Activated CD8-positive, alpha-beta T cell treated with anti-CD3 and anti-CD28 coated beads, Interleukin-2, amount 10 ng/mL, durations not matched to agents 7 days and 5 days (primary cell): Measurements from ENCODE around the gene GP5. TPM values are rescaled to one million over a fixed set of nuclear protein-coding genes. Genes with fewer than 3 reads are reported as not detected.

ENCODE experiments used
- ATAC-seq: fragments of 150-1000 bp; cut with Tn5 transposase; one replicate; pipeline ENCODE4 v1.10.0; 2021; ENCODE audit warnings: moderate library complexity
- CTCF ChIA-PET: fragments of 350-600 bp; sonication (Branson Sonifier 250); formaldehyde crosslinking; loops from one replicate; lab custom pipeline; 2021; ENCODE audit warnings: antibody characterized with exemption; lab: Charles Lee
- POLR2A ChIA-PET: fragments of 350-600 bp; sonication (Branson Sonifier 250); formaldehyde crosslinking; loops from one replicate; lab custom pipeline; 2021; ENCODE audit warnings: antibody characterized with exemption; lab: Charles Lee
- DNase-seq: peaks from one replicate; pipeline ENCODE4 v3.0.0-alpha.2; 2020
- H3K27ac Mint-ChIP-seq: one replicate; pipeline ENCODE4 v1.8.0; 2021; ENCODE audit warnings: mild to moderate bottlenecking, mixed read lengths
- H3K27me3 Mint-ChIP-seq: one replicate; pipeline ENCODE4 v1.8.0; 2021; ENCODE audit warnings: low read depth, mixed read lengths
- H3K36me3 Mint-ChIP-seq: one replicate; pipeline ENCODE4 v1.8.0; 2021; ENCODE audit warnings: low read depth, mixed read lengths
- H3K4me1 Mint-ChIP-seq: one replicate; pipeline ENCODE4 v1.8.0; 2021; ENCODE audit warnings: low read depth, mixed read lengths
- H3K4me3 Mint-ChIP-seq: one replicate; pipeline ENCODE4 v1.8.0; 2021; ENCODE audit warnings: mild to moderate bottlenecking, mixed read lengths
- H3K9me3 Mint-ChIP-seq: one replicate; pipeline ENCODE4 v1.8.0; 2022; ENCODE audit warnings: mixed read lengths; ENCODE audit not compliant: insufficient read depth
- total RNA-seq, 2 experiments: library from RNA; stranded (reverse); gene quantifications; one replicate each; pipeline ENCODE4 v1.2.3, GENCODE V29; 2021

The GP5 gene
- total RNA-seq, 2 experiments from 2014 or later: 1.3 to 1.4 TPM

DNA sequence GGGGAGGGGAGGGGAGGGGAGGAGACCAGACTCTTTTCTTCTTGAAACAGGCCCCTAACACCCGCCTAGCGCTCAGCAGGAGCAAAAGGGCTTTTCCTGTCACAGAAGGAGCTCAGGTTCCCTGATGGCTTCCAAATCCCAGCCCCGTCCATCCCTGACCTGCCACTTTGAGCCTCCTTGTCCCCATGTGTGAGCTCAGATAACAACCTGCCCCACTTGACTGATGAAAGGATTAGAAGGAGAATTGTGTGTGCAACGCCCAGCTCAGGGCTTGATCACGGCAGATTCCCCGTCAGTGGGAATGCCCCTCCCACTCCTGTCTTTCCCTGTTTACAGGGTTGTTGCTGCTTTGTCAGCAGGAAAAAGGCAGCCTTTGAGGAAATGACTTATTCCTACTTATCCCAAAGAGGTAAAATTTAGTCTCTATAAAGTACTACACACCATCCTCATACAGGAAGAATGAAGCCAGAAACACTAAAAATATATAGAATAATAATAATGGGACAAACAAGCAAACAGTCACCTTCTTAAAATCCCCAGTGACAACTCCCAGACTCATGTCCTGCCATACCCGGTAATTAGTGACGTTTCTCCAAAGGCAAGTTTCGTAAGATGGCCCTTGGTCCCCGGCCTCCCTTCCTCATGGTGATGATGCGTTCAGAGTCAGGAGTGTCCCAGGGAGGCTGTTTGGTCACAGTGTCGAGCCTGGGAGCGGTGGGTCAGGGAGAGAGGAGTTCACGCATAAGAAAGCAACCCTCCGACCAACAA lies 23.4 kb downstream of the GP5 start:
- H3K27me3 Mint-ChIP-seq: peaks cover 9% of the 10 kb centered on the region
- ChIA-PET CTCF (no interaction called here), POLR2A (no interaction called here)
- H3K27ac Mint-ChIP-seq: no peak overlapping the region
- ATAC-seq: no peak
- no peaks in the 10 kb centered on the region for H3K36me3 Mint-ChIP-seq
- no peaks in the 10 kb centered on the region for H3K4me1 Mint-ChIP-seq
- H3K4me3 Mint-ChIP-seq: no peak overlapping the region
- no peaks in the 10 kb centered on the region for H3K9me3 Mint-ChIP-seq
- no peak for DNase-seq

DNA sequence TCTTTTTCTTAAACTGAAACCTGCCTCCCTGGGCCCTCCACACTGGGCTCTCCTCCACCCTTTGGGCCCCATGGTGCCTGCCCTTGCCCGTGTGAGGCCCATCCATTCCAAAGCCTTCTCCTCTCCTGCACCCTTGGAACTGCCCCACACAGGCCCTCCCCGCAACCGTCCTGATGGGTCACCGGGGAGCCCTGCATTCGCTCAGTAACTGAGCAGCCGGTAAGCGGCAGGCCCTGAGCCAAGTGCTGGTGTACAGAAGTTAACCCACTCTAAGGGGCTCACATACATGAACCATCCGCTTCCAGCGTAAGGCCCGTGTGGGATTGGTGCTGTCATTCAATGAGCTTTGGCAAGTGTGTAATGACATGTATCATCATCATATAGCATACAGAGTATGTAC lies 24.1 kb downstream of the GP5 start:
- Mint-ChIP-seq H3K4me3 (no peak overlapping the region), H3K27ac (no peak overlapping the region), H3K27me3 (peaks cover 11% of the 10 kb centered on the region), H3K4me1 (no peaks in the 10 kb centered on the region), H3K36me3 (no peaks in the 10 kb centered on the region), H3K9me3 (no peaks in the 10 kb centered on the region)
- ChIA-PET CTCF (no interaction called here), POLR2A (no interaction called here)
- DNase-seq (no peak), ATAC-seq (no peak)

DNA sequence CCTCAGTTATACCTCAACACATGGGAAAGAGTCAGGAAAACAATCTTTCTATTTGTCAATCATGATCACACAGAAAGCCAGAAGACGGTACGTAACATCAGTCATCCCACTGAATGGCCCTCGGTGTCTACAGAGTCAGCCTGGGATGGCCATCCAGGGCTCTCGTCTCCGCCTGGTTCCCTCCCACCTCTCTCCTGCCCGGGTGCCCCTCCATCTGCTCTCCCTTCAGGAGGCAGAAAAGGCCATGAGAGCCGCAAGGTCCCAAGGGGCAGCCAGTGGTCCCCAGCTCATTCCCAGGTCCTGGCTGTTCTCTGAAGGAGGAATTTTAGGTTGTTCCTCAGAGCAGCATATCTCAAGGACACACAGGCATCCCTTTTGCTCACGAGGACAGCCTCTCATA lies 25.2 kb downstream of the GP5 start:
- H3K27ac Mint-ChIP-seq: no peak overlapping the region
- no peak overlapping the region for H3K4me3 Mint-ChIP-seq
- POLR2A ChIA-PET: no interaction called here
- H3K27me3 Mint-ChIP-seq: peaks cover 11% of the 10 kb centered on the region
- H3K36me3 Mint-ChIP-seq: no peaks in the 10 kb centered on the region
- ATAC-seq (no peak), DNase-seq (no peak)
- H3K4me1 Mint-ChIP-seq: no peaks in the 10 kb centered on the region
- CTCF ChIA-PET: no interaction called here
- H3K9me3 Mint-ChIP-seq: no peaks in the 10 kb centered on the region

DNA sequence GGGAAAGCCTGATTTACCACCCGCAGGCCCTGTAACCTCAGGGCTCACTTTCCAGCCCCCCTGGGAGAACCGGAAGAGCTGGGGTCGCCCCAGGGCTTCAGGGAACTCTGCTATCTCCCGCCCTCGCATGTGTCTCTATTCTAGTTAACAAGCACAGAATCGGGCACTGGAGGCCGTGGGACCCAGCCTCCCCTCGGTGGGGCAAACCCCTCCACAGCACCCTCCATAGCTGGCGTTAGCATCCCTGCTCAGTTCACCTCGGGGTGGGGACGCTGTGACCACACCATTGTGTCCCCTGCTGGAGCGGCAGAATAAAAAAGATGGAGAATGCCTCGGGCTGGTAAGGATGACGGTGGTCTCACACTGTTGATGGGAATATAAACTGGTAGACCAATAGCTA lies 26.0 kb downstream of the GP5 start:
- DNase-seq (no peak), ATAC-seq (no peak)
- ChIA-PET CTCF (no interaction called here), POLR2A (no interaction called here)
- Mint-ChIP-seq H3K27me3 (peaks cover 13% of the 10 kb centered on the region), H3K9me3 (no peaks in the 10 kb centered on the region), H3K4me3 (no peak overlapping the region), H3K36me3 (no peaks in the 10 kb centered on the region), H3K27ac (no peak overlapping the region), H3K4me1 (no peaks in the 10 kb centered on the region)

DNA sequence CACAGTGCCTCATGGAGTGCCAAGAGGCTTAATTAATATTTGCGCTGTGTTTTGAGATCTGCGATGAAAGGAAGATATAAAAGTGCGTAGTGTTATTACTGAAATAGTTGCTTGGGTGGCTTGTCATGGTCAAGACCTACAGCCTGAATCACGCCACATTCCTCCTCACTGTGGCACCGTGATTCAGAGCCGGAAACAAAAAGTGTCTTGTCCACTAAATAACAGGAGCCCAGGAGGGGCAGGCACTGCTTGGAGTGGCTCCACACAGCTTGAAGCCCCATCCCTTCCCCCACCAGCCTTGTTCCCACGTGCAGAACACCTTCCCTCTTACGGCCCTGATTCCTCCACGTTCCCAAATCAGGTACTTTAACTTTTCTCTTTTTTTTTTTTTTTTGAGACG lies 28.3 kb downstream of the GP5 start:
- ChIA-PET CTCF (no interaction called here), POLR2A (no interaction called here)
- no peaks in the 10 kb centered on the region for H3K4me1 Mint-ChIP-seq
- H3K4me3 Mint-ChIP-seq: no peak overlapping the region
- no peak for ATAC-seq
- no peak overlapping the region for H3K27ac Mint-ChIP-seq
- H3K36me3 Mint-ChIP-seq: no peaks in the 10 kb centered on the region
- DNase-seq: no peak
- H3K27me3 Mint-ChIP-seq: peaks cover 14% of the 10 kb centered on the region
- H3K9me3 Mint-ChIP-seq: no peaks in the 10 kb centered on the region

DNA sequence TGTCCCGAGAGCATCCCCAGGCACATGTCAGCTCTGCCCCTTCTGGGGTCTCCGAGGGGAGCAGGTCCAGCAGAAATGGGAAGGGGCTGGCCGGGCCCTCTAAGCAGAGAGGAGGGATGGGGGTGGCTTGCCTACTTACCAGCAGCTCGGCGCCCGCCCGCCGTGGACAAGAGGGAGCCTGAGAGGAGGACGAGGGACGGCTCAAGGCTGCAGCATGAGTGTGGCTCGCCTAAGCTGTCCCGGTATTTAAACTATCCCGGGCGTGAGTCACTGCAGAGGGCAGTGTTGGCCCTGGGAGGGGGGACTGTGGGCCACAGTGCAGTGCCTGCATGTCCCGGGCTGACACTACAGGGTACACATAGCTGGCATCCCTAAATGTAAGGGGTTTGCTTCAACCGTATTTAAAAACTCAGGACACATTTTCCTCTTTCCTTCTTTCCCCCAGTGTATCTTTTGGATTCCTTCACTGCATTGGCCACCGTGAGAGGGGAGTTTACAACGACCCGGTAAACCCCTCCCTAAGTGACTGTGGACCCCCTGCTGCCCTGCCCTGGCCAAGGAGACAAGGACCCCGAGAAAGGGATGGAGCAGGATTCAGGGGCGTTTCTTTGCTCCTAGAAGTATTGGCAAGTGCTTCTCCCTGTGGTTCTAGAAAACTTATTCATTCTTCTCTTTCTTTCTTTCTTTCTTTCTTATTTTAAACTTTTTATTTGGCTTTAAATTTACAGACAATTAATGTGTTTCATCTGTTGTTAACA lies 29.4 kb downstream of the GP5 start, which contains the start of gene LRRC15:
LRRC15 (minus strand) TSS at position 222 of the 758 bp plus-strand sequence. CDS start 8,700 bp downstream, outside the sequence.
- Mint-ChIP-seq H3K4me3 (no peak within 1 kb of the TSS), H3K27me3 (peaks cover 12% of the 10 kb centered on the region), H3K27ac (no peak within 1 kb of the TSS), H3K9me3 (no peaks in the 10 kb centered on the region), H3K36me3 (no peaks in the 10 kb centered on the region), H3K4me1 (no peaks in the 10 kb centered on the region)
- DNase-seq: no peak
- ChIA-PET POLR2A (no interaction called here), CTCF (no interaction called here)
- peak; percentile 47 for ATAC-seq

DNA sequence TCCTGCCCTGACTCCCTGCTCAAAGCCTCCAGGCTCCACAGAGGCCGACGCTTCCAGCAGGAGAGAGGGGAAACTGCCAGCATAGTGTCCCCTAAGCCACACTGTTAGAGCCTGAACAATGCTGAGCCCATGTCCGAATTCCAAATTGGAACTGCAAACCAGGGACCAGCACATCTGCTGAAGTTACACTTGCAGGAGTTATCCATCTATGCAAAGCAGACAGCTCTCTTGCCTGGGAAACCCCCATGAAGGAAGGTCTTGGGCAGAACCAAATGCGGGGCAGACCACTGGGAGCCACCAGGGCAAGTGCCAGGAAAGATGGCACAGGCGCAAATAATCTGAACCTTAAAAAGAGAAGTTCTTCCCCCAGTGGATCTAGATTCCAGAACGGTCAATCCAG lies 30.1 kb downstream of the GP5 start:
- Mint-ChIP-seq H3K4me1 (no peaks in the 10 kb centered on the region), H3K36me3 (no peaks in the 10 kb centered on the region), H3K27ac (no peak overlapping the region), H3K9me3 (no peaks in the 10 kb centered on the region), H3K4me3 (no peak overlapping the region), H3K27me3 (peaks cover 12% of the 10 kb centered on the region)
- POLR2A ChIA-PET: no interaction called here
- DNase-seq (no peak), ATAC-seq (no peak)
- CTCF ChIA-PET: interaction anchor here (0.7 kb wide), 1 partner anchor 25 kb away, joined by 3 read pairs; no protein-coding TSS in a partner anchor

DNA sequence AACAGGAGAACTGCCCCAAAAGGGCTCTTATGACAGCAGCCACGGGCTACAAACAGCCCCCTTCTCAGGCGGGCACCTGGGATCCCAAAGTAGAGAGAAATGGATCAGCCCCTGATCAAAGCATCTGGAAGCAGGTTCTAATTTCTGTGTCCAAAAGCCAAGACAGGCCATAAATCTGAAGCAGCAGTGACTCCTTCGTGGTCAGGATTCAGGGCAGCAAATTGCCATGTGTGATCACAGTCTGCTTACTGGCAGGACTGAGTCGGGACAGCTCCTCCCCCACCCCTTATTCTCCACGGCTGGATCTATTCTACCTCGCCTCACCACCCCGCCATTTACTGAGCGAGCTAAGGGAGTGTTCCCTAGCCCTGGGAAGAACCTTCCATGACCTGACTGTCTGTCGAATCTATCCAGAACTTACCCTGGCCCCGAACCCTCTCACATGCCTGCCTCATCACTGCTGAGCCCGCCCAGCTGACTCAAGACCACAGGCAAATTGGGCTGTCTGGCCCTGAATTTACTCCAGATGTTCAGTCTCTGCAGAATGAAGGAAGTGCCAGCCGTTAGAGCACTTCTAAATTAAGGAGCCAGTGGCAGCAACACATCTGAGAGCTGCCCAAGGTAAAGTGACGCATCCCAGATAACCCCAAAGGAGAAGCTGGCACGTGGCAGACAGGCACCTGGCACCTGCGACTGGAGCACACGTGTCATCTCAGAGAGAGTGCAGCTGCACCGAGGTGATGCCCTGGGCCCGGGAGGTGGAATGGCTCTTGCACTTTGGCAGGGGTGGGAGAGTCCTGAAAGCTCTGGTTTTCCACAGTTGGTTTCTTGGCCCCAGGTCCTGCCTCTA lies 30.8 kb downstream of the GP5 start:
- DNase-seq (no peak), ATAC-seq (no peak)
- Mint-ChIP-seq H3K9me3 (no peaks in the 10 kb centered on the region), H3K27me3 (peaks cover 12% of the 10 kb centered on the region), H3K27ac (no peak overlapping the region), H3K36me3 (no peaks in the 10 kb centered on the region), H3K4me1 (no peaks in the 10 kb centered on the region), H3K4me3 (no peak overlapping the region)
- ChIA-PET POLR2A (no interaction called here), CTCF (interaction anchor here (0.7 to 1.0 kb wide), 2 partner anchors 24 to 25 kb away, joined by 3 read pairs; no protein-coding TSS in a partner anchor)

DNA sequence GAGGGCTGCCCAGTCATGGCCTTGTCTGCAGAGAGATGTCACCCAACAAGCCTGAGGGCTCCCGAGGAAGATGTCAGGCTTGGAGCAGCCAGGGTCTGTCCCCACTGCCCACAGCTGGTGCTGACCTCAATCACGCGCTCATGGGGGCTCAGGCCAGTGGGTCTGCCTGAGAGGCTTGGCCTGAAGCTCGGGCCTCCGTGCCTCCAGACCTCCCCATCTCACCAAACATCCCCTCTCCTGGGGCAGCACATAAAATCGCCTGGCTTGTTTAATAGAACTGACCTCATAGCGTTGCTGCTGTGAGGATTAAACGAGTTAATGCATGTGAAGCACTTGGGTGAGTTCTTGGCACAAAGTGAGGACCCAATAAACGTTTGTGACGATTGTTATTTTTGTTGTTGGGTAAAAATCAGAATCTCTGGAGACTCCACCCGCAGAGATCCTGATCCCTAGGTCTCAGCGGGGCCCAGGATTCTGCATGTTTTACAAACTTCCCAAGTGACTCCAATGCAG lies 33.0 kb downstream of the GP5 start:
- Mint-ChIP-seq H3K27ac (no peak overlapping the region), H3K27me3 (peaks cover 12% of the 10 kb centered on the region), H3K9me3 (no peaks in the 10 kb centered on the region), H3K36me3 (no peaks in the 10 kb centered on the region), H3K4me3 (no peak overlapping the region), H3K4me1 (no peaks in the 10 kb centered on the region)
- ATAC-seq (no peak), DNase-seq (no peak)
- CTCF ChIA-PET: no interaction called here
- POLR2A ChIA-PET: no interaction called here

DNA sequence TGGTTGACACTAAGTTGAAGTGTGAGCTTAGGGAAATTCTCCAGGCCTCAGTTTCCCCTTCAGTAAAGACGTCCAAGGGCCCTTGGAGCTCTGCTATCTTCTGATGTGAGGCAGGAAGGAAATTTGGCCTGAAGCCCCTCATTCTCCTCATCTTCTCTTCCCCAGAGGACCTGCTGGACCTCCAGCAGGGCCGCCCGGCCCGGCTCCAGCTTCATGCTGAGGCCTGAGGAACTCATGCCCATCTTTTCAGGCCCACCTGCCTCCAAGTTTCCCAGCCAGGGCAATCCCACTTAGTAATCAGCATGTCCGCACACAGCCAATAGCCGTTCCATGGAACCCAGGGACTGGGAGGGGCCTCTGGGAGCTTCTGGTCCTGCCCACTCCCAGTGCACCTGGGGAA lies 33.5 kb downstream of the GP5 start:
- Mint-ChIP-seq H3K36me3 (no peaks in the 10 kb centered on the region), H3K27me3 (peaks cover 8% of the 10 kb centered on the region), H3K9me3 (no peaks in the 10 kb centered on the region), H3K4me3 (no peak overlapping the region), H3K4me1 (no peaks in the 10 kb centered on the region), H3K27ac (no peak overlapping the region)
- no peak for ATAC-seq
- ChIA-PET CTCF (no interaction called here), POLR2A (no interaction called here)
- no peak for DNase-seq

DNA sequence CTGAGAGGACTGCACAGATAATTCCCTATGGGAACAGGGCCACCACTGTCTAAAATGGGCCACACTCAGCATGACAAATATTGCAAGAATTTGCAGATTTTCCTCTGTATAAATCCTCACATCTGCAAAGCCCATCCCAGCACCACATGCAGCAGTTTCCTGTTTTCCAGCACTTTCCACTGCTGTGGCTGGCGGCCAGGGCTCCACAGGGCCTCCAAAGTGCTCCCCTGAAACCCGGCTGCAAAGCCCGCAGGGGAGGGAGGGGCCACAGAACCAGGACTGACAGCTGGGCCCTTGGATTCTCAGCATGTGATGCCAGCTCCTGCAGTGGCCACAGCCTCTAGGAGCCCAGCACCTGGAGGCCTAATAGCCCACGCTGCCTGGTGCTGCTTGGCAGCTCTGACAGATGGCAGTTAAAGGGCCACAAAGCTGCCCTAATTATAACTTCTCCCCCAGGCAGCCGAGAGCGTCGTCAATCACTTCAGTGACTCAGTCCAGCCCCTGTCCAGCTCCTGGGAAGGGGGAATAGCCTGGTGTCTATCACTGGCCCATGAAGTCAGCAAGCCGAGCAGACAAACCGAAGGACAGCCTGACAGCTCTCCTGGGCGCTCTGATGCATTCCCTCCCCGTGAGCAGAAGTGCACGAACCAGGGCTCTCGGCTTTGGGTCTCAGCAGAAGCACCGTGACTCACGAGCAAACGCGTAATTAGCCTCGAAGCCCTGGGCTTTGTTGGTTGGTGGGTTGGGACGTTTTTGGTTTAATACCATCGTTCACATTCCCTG lies 34.2 kb downstream of the GP5 start:
- ChIA-PET CTCF (interaction anchor here (1.4 kb wide), 1 partner anchor 585 kb away, joined by 3 read pairs; no protein-coding TSS in a partner anchor), POLR2A (no interaction called here)
- no peak overlapping the region for H3K27ac Mint-ChIP-seq
- ATAC-seq: no peak
- no peaks in the 10 kb centered on the region for H3K9me3 Mint-ChIP-seq
- no peak for DNase-seq
- H3K4me1 Mint-ChIP-seq: no peaks in the 10 kb centered on the region
- H3K4me3 Mint-ChIP-seq: no peak overlapping the region
- peaks cover 8% of the 10 kb centered on the region for H3K27me3 Mint-ChIP-seq
- H3K36me3 Mint-ChIP-seq: no peaks in the 10 kb centered on the region
